ENCODE results near the gene SLC25A29. TPM values are rescaled to one million over a fixed set of nuclear protein-coding genes. Genes with fewer than 3 reads are reported as not detected.

SLC25A29 gene
- total RNA-seq, 1 donor from 2014 or later = 30.8 TPM

DNA sequence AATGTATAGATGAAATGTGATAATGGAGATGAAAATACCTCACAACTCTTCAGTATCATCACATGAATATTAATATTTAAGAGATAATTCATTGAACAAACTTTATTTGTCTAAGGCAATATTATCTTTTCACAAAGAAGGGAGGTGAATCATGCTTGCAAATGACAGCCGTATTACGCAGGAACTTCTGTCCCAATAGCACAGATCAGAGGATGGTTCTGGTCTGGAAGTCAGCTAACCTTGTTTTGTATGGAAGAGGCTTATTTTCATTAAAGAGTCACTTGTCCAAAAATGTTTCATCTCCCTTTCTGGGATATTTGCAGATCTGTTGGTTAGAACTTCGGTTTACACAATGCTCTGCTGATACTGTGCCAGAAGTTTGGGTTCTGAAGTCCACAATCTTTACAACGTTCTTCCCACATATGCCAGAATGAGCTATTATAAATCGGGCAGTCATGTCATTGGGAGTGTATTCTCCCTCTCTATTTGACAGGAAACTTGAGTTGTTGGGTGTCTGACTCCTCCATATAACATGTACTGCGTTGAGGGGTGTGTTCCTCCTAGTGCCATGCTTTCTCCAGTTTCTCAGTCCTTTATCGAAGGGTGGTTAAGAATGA lies 37.5 kb downstream of the SLC25A29 start:
- H3K27ac ChIP-seq (ENCODE audit: low read depth, low read length) = no peak overlapping the region
- peaks cover 3 to 15% (median 4%) of the 10 kb centered on the region in 3 donors for H3K4me1 ChIP-seq (ENCODE audit: control insufficient read depth in 3 of 3, insufficient read depth in 3 of 3, low read length in 3 of 3)
- H3K27me3 ChIP-seq (ENCODE audit: control insufficient read depth in 3 of 3, insufficient read depth in 3 of 3, low read length in 3 of 3) = no peaks in the 10 kb centered on the region
- H3K4me3 ChIP-seq (ENCODE audit: low read length in 3 of 3) = no peak overlapping the region
- H3K36me3 ChIP-seq (ENCODE audit: control insufficient read depth in 3 of 3, insufficient read depth in 3 of 3, low read length in 3 of 3) = peaks cover 0 to 5% (median 4%) of the 10 kb centered on the region in 3 donors
- H3K9me3 ChIP-seq (ENCODE audit: control insufficient read depth in 3 of 3, low read length in 3 of 3) = no peaks in the 10 kb centered on the region
- no peak overlapping the region for H3K9ac ChIP-seq (ENCODE audit: low read depth in 1 of 3, low read length in 3 of 3)

- no peak overlapping the region for H3K9ac ChIP-seq (ENCODE audit: low read depth in 1 of 3, low read length in 3 of 3)
- peaks cover 8 to 22% (median 10%) of the 10 kb centered on the region in 3 donors for H3K4me1 ChIP-seq (ENCODE audit: control insufficient read depth in 3 of 3, insufficient read depth in 3 of 3, low read length in 3 of 3)
- no peaks in the 10 kb centered on the region for H3K9me3 ChIP-seq (ENCODE audit: control insufficient read depth in 3 of 3, low read length in 3 of 3)
- no peak overlapping the region for H3K4me3 ChIP-seq (ENCODE audit: low read length in 3 of 3)
- H3K27ac ChIP-seq (ENCODE audit: low read depth, low read length) = no peak overlapping the region
- H3K36me3 ChIP-seq (ENCODE audit: control insufficient read depth in 3 of 3, insufficient read depth in 3 of 3, low read length in 3 of 3) = peaks cover 0 to 13% (median 7%) of the 10 kb centered on the region in 3 donors
- no peaks in the 10 kb centered on the region for H3K27me3 ChIP-seq (ENCODE audit: control insufficient read depth in 3 of 3, insufficient read depth in 3 of 3, low read length in 3 of 3)
These were observed 38.3 kb downstream of the SLC25A29 start for GRCh38 chr14:100267990-100268389.

DNA sequence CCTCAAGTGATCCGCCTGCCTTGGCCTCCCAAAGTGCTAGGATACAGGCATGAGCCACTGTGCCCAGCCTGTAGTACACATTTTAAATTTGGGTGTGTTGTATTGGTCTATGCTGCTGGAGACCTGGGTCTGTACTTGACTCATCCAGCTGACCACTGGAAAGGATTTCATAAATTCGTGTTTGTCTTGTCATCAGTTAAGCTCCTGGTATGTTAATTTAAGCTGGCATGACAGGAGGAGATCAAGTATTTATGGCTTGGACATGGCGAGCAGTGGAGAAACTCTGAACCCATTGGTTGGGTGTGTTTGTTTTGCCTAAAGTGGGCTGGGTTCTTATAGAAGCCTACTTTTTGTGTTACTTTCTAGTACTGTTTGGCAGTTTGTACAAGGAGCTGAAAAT lies 43.1 kb downstream of the SLC25A29 start:
- Histone ChIP-seq H3K9me3 (ENCODE audit: control insufficient read depth in 3 of 3, low read length in 3 of 3) (no peaks in the 10 kb centered on the region), H3K9ac (ENCODE audit: low read depth in 1 of 3, low read length in 3 of 3) (no peak overlapping the region), H3K4me3 (ENCODE audit: low read length in 3 of 3) (no peak overlapping the region), H3K27ac (ENCODE audit: low read depth, low read length) (no peak overlapping the region), H3K27me3 (ENCODE audit: control insufficient read depth in 3 of 3, insufficient read depth in 3 of 3, low read length in 3 of 3) (no peaks in the 10 kb centered on the region), H3K36me3 (ENCODE audit: control insufficient read depth in 3 of 3, insufficient read depth in 3 of 3, low read length in 3 of 3) (peaks cover 0 to 13% (median 7%) of the 10 kb centered on the region in 3 donors), H3K4me1 (ENCODE audit: control insufficient read depth in 3 of 3, insufficient read depth in 3 of 3, low read length in 3 of 3) (peaks cover 13 to 25% (median 19%) of the 10 kb centered on the region in 3 donors)

DNA sequence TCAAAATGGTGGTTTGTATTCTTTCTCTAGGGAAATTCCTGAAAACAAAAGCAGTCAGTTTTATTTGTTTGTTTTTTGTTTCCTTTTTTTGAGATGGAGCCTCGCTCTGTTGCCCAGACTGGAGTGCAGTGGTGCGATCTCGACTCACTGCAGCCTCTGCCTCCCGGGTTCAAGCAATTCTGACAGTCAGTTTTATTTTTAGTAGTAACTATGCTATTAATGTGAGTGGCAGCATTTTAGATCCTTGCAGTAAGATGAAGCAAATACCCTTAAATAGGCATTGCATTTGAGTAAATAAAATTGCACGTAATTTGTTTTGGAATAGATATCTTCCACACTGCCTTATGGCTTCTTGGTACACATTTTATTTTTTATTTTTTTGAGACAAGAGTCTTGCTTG lies 43.7 kb downstream of the SLC25A29 start:
- Histone ChIP-seq H3K4me1 (ENCODE audit: control insufficient read depth in 3 of 3, insufficient read depth in 3 of 3, low read length in 3 of 3) (peaks cover 13 to 25% (median 17%) of the 10 kb centered on the region in 3 donors), H3K27ac (ENCODE audit: low read depth, low read length) (no peak overlapping the region), H3K4me3 (ENCODE audit: low read length in 3 of 3) (no peak overlapping the region)

GRCh38 chr14:100261621-100262020 lies 44.6 kb downstream of the SLC25A29 start:
- no peak overlapping the region for H3K9ac ChIP-seq (ENCODE audit: low read depth in 1 of 3, low read length in 3 of 3)
- H3K9me3 ChIP-seq (ENCODE audit: control insufficient read depth in 3 of 3, low read length in 3 of 3) = no peaks in the 10 kb centered on the region
- H3K27ac ChIP-seq (ENCODE audit: low read depth, low read length) = no peak overlapping the region
- no peak overlapping the region for H3K4me3 ChIP-seq (ENCODE audit: low read length in 3 of 3)
- no peaks in the 10 kb centered on the region for H3K27me3 ChIP-seq (ENCODE audit: control insufficient read depth in 3 of 3, insufficient read depth in 3 of 3, low read length in 3 of 3)
- peaks cover 13 to 25% (median 20%) of the 10 kb centered on the region in 3 donors for H3K4me1 ChIP-seq (ENCODE audit: control insufficient read depth in 3 of 3, insufficient read depth in 3 of 3, low read length in 3 of 3)
- H3K36me3 ChIP-seq (ENCODE audit: control insufficient read depth in 3 of 3, insufficient read depth in 3 of 3, low read length in 3 of 3) = peaks cover 0 to 13% (median 7%) of the 10 kb centered on the region in 3 donors

More for the DNA sequence above, 43.7 kb downstream of the SLC25A29 start:
- H3K9ac ChIP-seq (ENCODE audit: low read depth in 1 of 3, low read length in 3 of 3) = no peak overlapping the region
- no peaks in the 10 kb centered on the region for H3K27me3 ChIP-seq (ENCODE audit: control insufficient read depth in 3 of 3, insufficient read depth in 3 of 3, low read length in 3 of 3)
- H3K9me3 ChIP-seq (ENCODE audit: control insufficient read depth in 3 of 3, low read length in 3 of 3) = no peaks in the 10 kb centered on the region
- H3K36me3 ChIP-seq (ENCODE audit: control insufficient read depth in 3 of 3, insufficient read depth in 3 of 3, low read length in 3 of 3) = peaks cover 0 to 13% (median 7%) of the 10 kb centered on the region in 3 donors

- no peaks in the 10 kb centered on the region for H3K36me3 ChIP-seq (ENCODE audit: control insufficient read depth in 3 of 3, insufficient read depth in 3 of 3, low read length in 3 of 3)
- peaks cover 2 to 16% (median 7%) of the 10 kb centered on the region in 3 donors for H3K4me1 ChIP-seq (ENCODE audit: control insufficient read depth in 3 of 3, insufficient read depth in 3 of 3, low read length in 3 of 3)
- no peak overlapping the region for H3K27ac ChIP-seq (ENCODE audit: low read depth, low read length)
- H3K4me3 ChIP-seq (ENCODE audit: low read length in 3 of 3) = no peak overlapping the region
- H3K9ac ChIP-seq (ENCODE audit: low read depth in 1 of 3, low read length in 3 of 3) = no peak overlapping the region
- H3K27me3 ChIP-seq (ENCODE audit: control insufficient read depth in 3 of 3, insufficient read depth in 3 of 3, low read length in 3 of 3) = no peaks in the 10 kb centered on the region
- H3K9me3 ChIP-seq (ENCODE audit: control insufficient read depth in 3 of 3, low read length in 3 of 3) = no peaks in the 10 kb centered on the region
These were observed 49.8 kb downstream of the SLC25A29 start for GRCh38 chr14:100256339-100256895.

DNA sequence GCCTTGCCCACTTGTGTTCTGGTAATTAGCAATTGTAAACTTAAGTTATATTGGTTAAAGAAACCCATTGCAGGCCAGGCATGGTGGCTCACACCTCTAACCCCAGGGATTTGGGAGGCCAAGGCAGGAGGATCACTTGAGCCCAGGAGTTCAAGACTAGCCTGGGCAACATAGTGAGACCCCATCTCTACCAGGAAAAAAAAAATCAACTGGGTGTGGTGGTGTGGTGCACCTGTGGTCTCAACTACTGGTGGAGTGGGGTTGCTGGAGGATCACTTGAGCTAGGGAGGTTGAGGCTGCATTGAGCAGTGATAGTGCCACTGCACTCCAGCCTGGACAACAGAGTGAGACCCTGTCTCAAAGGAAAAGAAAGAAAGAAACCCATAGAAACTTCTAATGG lies 53.6 kb downstream of the SLC25A29 start:
- Histone ChIP-seq H3K36me3 (ENCODE audit: control insufficient read depth in 3 of 3, insufficient read depth in 3 of 3, low read length in 3 of 3) (no peaks in the 10 kb centered on the region), H3K27me3 (ENCODE audit: control insufficient read depth in 3 of 3, insufficient read depth in 3 of 3, low read length in 3 of 3) (no peaks in the 10 kb centered on the region), H3K27ac (ENCODE audit: low read depth, low read length) (no peak overlapping the region), H3K9ac (ENCODE audit: low read depth in 1 of 3, low read length in 3 of 3) (no peak overlapping the region), H3K4me1 (ENCODE audit: control insufficient read depth in 3 of 3, insufficient read depth in 3 of 3, low read length in 3 of 3) (peaks cover 12 to 22% (median 22%) of the 10 kb centered on the region in 3 donors), H3K4me3 (ENCODE audit: low read length in 3 of 3) (no peak overlapping the region), H3K9me3 (ENCODE audit: control insufficient read depth in 3 of 3, low read length in 3 of 3) (no peaks in the 10 kb centered on the region)

DNA sequence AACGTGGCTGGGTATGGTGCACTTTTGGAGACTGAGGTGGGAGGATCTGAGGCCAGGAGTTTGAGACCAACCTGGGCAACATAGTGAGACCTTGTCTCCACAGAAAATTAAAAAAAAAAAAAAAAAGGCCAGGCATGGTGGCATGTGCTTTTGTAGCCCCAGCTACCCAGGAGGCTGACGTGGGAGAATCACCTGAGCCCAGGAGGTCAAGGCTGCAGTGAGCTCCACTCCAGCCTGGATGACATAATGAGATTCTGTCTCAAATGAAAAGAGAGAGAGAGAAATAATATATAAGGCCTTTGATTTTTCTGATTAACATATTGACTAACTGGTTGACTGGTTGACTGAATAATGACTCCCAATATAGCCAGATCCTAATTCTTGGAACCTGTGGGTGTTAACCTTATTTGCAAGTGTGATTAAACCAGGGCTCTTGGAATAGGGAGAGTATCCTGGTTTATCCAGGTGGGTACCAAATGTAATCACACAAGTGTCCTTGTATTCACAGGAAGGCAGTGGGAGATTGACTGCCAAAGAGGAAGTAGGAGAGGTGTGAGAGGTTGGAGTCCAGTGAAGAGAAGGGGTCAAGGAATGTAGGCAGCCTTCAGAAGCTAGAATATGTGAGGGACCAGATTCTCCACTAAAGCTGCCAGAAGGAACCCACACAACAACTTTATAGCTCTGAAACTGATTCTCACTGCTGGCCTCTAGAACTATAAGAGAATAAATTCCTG lies 55.3 kb downstream of the SLC25A29 start:
- no peaks in the 10 kb centered on the region for H3K27me3 ChIP-seq (ENCODE audit: control insufficient read depth in 3 of 3, insufficient read depth in 3 of 3, low read length in 3 of 3)
- H3K27ac ChIP-seq (ENCODE audit: low read depth, low read length) = no peak overlapping the region
- no peak overlapping the region for H3K9ac ChIP-seq (ENCODE audit: low read depth in 1 of 3, low read length in 3 of 3)
- H3K9me3 ChIP-seq (ENCODE audit: control insufficient read depth in 3 of 3, low read length in 3 of 3) = no peaks in the 10 kb centered on the region
- peaks cover 29 to 35% (median 32%) of the 10 kb centered on the region in 3 donors for H3K4me1 ChIP-seq (ENCODE audit: control insufficient read depth in 3 of 3, insufficient read depth in 3 of 3, low read length in 3 of 3)
- no peak overlapping the region for H3K4me3 ChIP-seq (ENCODE audit: low read length in 3 of 3)
- no peaks in the 10 kb centered on the region for H3K36me3 ChIP-seq (ENCODE audit: control insufficient read depth in 3 of 3, insufficient read depth in 3 of 3, low read length in 3 of 3)

DNA sequence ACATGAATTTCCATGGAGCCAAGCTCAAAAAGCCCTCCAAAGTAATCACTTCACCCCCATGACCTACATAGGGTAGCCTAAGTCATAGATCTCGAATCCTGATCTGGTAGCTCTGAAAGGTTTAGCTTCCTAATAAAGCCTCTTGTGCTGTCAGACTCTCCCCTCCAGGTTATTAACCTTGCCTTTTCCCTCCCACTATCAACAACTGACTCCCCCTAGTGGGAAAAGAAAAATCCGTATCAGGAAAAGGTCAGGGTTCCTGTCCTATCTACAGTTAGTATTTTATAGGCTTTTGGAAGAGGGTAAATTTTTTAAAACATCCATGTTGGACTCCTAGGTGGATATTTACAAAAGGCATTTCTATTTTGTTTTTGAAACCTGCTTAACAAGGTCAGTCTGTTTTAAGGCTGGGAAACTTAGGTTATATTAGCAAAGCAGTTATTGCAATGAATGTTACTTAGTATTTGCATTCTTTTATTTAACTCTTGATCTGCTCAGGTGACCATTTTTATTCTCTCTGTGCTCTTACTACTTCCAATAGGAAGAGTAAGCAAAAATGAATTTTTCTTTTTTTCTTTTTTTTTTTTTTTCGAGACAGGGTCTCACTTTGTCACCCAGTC lies 59.3 kb downstream of the SLC25A29 start:
- no peak overlapping the region for H3K27ac ChIP-seq (ENCODE audit: low read depth, low read length)
- no peaks in the 10 kb centered on the region for H3K9me3 ChIP-seq (ENCODE audit: control insufficient read depth in 3 of 3, low read length in 3 of 3)
- no peaks in the 10 kb centered on the region for H3K36me3 ChIP-seq (ENCODE audit: control insufficient read depth in 3 of 3, insufficient read depth in 3 of 3, low read length in 3 of 3)
- H3K9ac ChIP-seq (ENCODE audit: low read depth in 1 of 3, low read length in 3 of 3) = no peak overlapping the region
- no peaks in the 10 kb centered on the region for H3K27me3 ChIP-seq (ENCODE audit: control insufficient read depth in 3 of 3, insufficient read depth in 3 of 3, low read length in 3 of 3)
- no peak overlapping the region for H3K4me3 ChIP-seq (ENCODE audit: low read length in 3 of 3)
- peaks cover 26 to 42% (median 40%) of the 10 kb centered on the region in 3 donors for H3K4me1 ChIP-seq (ENCODE audit: control insufficient read depth in 3 of 3, insufficient read depth in 3 of 3, low read length in 3 of 3)
